NCI-H1417 treated with DMSO at 0.1 percent for 48 hours (cell line): ENCODE data around the gene DNM1.
"Not testable (repeated sequence)": the region's sequence is repeated elsewhere in the genome, so short reads cannot be mapped to it uniquely, and the experiment has no call there.

ENCODE experiments used
- DNase-seq: peaks from one replicate; lab custom pipeline; 2025; lab: John Stamatoyannopoulos, UW

The DNM1 gene

GRCh38 chr9:128276008-128276573 lies 72.9 kb downstream of the DNM1 start, which contains the start of gene SWI5:
Gene SWI5 (plus strand): TSS chr9:128276276.
- DNase-seq = peak; percentile 99

GRCh38 chr9:128276574-128277270 lies 73.5 kb downstream of the DNM1 start:
- DNase-seq = no peak

GRCh38 chr9:128279088-128280073 lies 76.2 kb downstream of the DNM1 start:
- not testable (repeated sequence) for DNase-seq

GRCh38 chr9:128280084-128280622 lies 77.0 kb downstream of the DNM1 start:
- DNase-seq = no peak

- DNase-seq = no peak
Measured at GRCh38 chr9:128282500-128282899, 79.3 kb downstream of the DNM1 start.

GRCh38 chr9:128285033-128285784 lies 82.0 kb downstream of the DNM1 start:
- DNase-seq = no peak

GRCh38 chr9:128286440-128286839 lies 83.3 kb downstream of the DNM1 start:
- DNase-seq = no peak

- no peak for DNase-seq
Measured at GRCh38 chr9:128288273-128289004, 85.3 kb downstream of the DNM1 start.

GRCh38 chr9:128292009-128292408 lies 88.8 kb downstream of the DNM1 start:
- DNase-seq = no peak

- no peak for DNase-seq
Measured at GRCh38 chr9:128293091-128293490, 89.9 kb downstream of the DNM1 start.

GRCh38 chr9:128294142-128294541 lies 91.0 kb downstream of the DNM1 start:
- DNase-seq = no peak

- no peak for DNase-seq
Measured at GRCh38 chr9:128296340-128297220, 93.4 kb downstream of the DNM1 start.

- DNase-seq = no peak
Measured at GRCh38 chr9:128297221-128297773, 94.1 kb downstream of the DNM1 start.

- no peak for DNase-seq
Measured at GRCh38 chr9:128298535-128299482, 95.6 kb downstream of the DNM1 start.

GRCh38 chr9:128304136-128304970 lies 101.2 kb downstream of the DNM1 start:
- no peak for DNase-seq
